SK-N-SH (cell line): Measurements from ENCODE around the gene ARAP3. TPM values are rescaled to one million over a fixed set of nuclear protein-coding genes. Genes with fewer than 3 reads are reported as not detected.

Source experiments
- CTCF ChIA-PET: fragments of 300-600, 350-600 bp; formaldehyde crosslinking; extraction: SDS; loops from one replicate; lab custom pipeline; 2021; lab: Yijun Ruan, JAX
- POLR2A ChIA-PET: fragments of 350-600 bp; sonication (Branson Sonifier 250); formaldehyde crosslinking; extraction: SDS; loops from one replicate; lab custom pipeline; 2020; ENCODE audit warnings: antibody characterized with exemption, inconsistent platforms; lab: Yijun Ruan, JAX
- DNase-seq: peaks from one replicate; pipeline ENCODE4 v3.0.0; 2012
- H2AFZ ChIP-seq: fragments of 200-600 bp; sonication (generic); 2 replicates; pipeline ENCODE4 v1.8.1; 2016; ENCODE audit warnings: antibody characterized with exemption, mild to moderate bottlenecking, low read depth
- H3F3A ChIP-seq: fragments of 200-600 bp; sonication (generic); replicated peaks from 2 replicates; pipeline ENCODE3; 2016; ENCODE audit warnings: antibody characterized with exemption, mild to moderate bottlenecking; ENCODE audit not compliant: insufficient read depth
- H3K27ac ChIP-seq, 2 experiments: fragments of 200-500 bp in 1 of 2; fragments of 200-600 bp in 1 of 2; sonication (Bioruptor generic) in 1 of 2; sonication (generic), shearing (Covaris generic) in 1 of 2; 2 replicates each; pipeline versions ENCODE4 v1.5.1 to v1.6.1; 2014 to 2016; ENCODE audit warnings: low read depth in 2 of 2, inconsistent platforms in 1 of 2, low read length in 1 of 2, mild to moderate bottlenecking in 1 of 2, mixed read lengths in 1 of 2
- H3K27me3 ChIP-seq: fragments of 200-600 bp; sonication (generic), shearing (Covaris generic); 2 replicates; pipeline ENCODE4 v1.6.1; 2016; ENCODE audit warnings: mixed run types; ENCODE audit not compliant: insufficient read depth
- H3K36me3 ChIP-seq, 2 experiments: fragments of 200-500 bp in 1 of 2; fragments of 200-600 bp in 1 of 2; sonication (Bioruptor generic) in 1 of 2; sonication (generic) in 1 of 2; replicated peaks in 1 of 2; 2 replicates each; pipeline versions ENCODE3 to v1.5.1; 2014 to 2016; ENCODE audit warnings: low read length in 1 of 2, mild to moderate bottlenecking in 1 of 2; ENCODE audit not compliant: insufficient read depth in 2 of 2, control insufficient read depth in 1 of 2
- H3K4me1 ChIP-seq, 2 experiments: fragments of 200-500 bp in 1 of 2; fragments of 200-600 bp in 1 of 2; sonication (Bioruptor generic) in 1 of 2; sonication (generic), shearing (Covaris generic) in 1 of 2; 2 replicates each; pipeline versions ENCODE4 v1.5.1 to v1.6.1; 2014 to 2016; ENCODE audit warnings: low read depth in 1 of 2, low read length in 1 of 2, mixed run types in 1 of 2; ENCODE audit not compliant: insufficient read depth in 2 of 2, control insufficient read depth in 1 of 2
- H3K4me2 ChIP-seq: fragments of 200-600 bp; sonication (generic), shearing (Covaris generic); 2 replicates; pipeline ENCODE4 v1.6.1; 2017; ENCODE audit warnings: mixed run types
- H3K4me3 ChIP-seq, 2 experiments: fragments of 200-500 bp in 1 of 2; fragments of 200-600 bp in 1 of 2; sonication (Bioruptor generic) in 1 of 2; sonication (generic), shearing (Covaris generic) in 1 of 2; 2 replicates each; pipeline versions ENCODE4 v1.5.1 to v1.8.1; 2014 to 2016; ENCODE audit warnings: low read depth in 2 of 2, inconsistent platforms in 1 of 2, low read length in 1 of 2, mild to moderate bottlenecking in 1 of 2, mixed read lengths in 1 of 2, moderate library complexity in 1 of 2
- H3K79me2 ChIP-seq: fragments of 200-600 bp; sonication (generic); 2 replicates; pipeline ENCODE4 v1.8.1; 2017; ENCODE audit warnings: mild to moderate bottlenecking; ENCODE audit not compliant: insufficient read depth
- H3K9ac ChIP-seq: fragments of 200-600 bp; sonication (generic); 2 replicates; pipeline ENCODE4 v1.6.1; 2017; ENCODE audit warnings: mixed run types
- H3K9me2 ChIP-seq: fragments of 200-600 bp; sonication (generic); 2 replicates; pipeline ENCODE4 v1.6.1; 2017; ENCODE audit warnings: mixed run types
- H3K9me3 ChIP-seq: fragments of 200-600 bp; sonication (generic); 2 replicates; pipeline ENCODE4 v1.6.1; 2017; ENCODE audit warnings: mixed run types, mild to moderate bottlenecking, moderate library complexity
- H4K20me1 ChIP-seq: fragments of 200-600 bp; sonication (generic); 2 replicates; pipeline ENCODE4 v1.6.1; 2017; ENCODE audit warnings: mild to moderate bottlenecking, mixed run types; ENCODE audit not compliant: insufficient read depth
- CHD2 ChIP-seq: fragments of 150-350 bp; IDR thresholded peaks from 2 replicates; pipeline ENCODE4 v1.6.1; 2018; ENCODE audit warnings: low read length; ENCODE audit not compliant: partially characterized antibody
- ELF1 ChIP-seq: IDR thresholded peaks from 2 replicates; pipeline ENCODE4 v1.4.0; 2012
- EZH2phosphoT487 ChIP-seq: fragments of 200-600 bp; sonication (generic); IDR thresholded peaks from 2 replicates; pipeline ENCODE4 v1.6.1; 2017; ENCODE audit warnings: low read depth, mixed run types, mild to moderate bottlenecking, antibody characterized with exemption, moderate library complexity, borderline replicate concordance
- FOXM1 ChIP-seq: IDR thresholded peaks from 2 replicates; pipeline ENCODE4 v1.4.0; 2012; ENCODE audit warnings: low read depth, mild to moderate bottlenecking
- JUND ChIP-seq: IDR thresholded peaks from 2 replicates; pipeline ENCODE4 v1.4.0; 2012
- NRF1 ChIP-seq: IDR thresholded peaks from 2 replicates; pipeline ENCODE4 v1.6.1; 2012; ENCODE audit warnings: low read depth, mild to moderate bottlenecking, low read length
- POLR2AphosphoS5 ChIP-seq: IDR thresholded peaks from 2 replicates; pipeline ENCODE4 v1.6.1; 2012; ENCODE audit warnings: low read depth, low read length
- RCOR1 ChIP-seq: fragments of 150-350 bp; IDR thresholded peaks from 2 replicates; pipeline ENCODE4 v1.6.1; 2017; ENCODE audit warnings: antibody characterized with exemption, low read length
- RXRA ChIP-seq: IDR thresholded peaks from 2 replicates; pipeline ENCODE4 v1.4.0; 2012; ENCODE audit warnings: low read depth, mild to moderate bottlenecking, borderline replicate concordance
- SIN3A ChIP-seq: IDR thresholded peaks from 2 replicates; pipeline ENCODE4 v1.6.1; 2012; ENCODE audit warnings: low read depth, mild to moderate bottlenecking, low read length, moderate library complexity, borderline replicate concordance
- SMC3 ChIP-seq: IDR thresholded peaks from 2 replicates; pipeline ENCODE4 v1.6.1; 2012; ENCODE audit warnings: low read depth, low read length, improper control_type of control experiment
- TAF1 ChIP-seq: IDR thresholded peaks from 2 replicates; pipeline ENCODE4 v1.6.1; 2012; ENCODE audit warnings: low read depth, mild to moderate bottlenecking, low read length, moderate library complexity, borderline replicate concordance
- TEAD4 ChIP-seq: IDR thresholded peaks from 2 replicates; pipeline ENCODE4 v1.4.0; 2012; ENCODE audit warnings: mild to moderate bottlenecking, borderline replicate concordance; ENCODE audit not compliant: insufficient read depth
- WGBS: methylation state at CpG from one replicate; pipeline ENCODE4 v1.1.6; 2017; ENCODE audit warnings: low lambda C conversion rate; 5-methylcytosine and 5-hydroxymethylcytosine counted together
- polyA plus RNA-seq, 3 experiments: library from polyadenylated mRNA; depleted of rRNA; stranded (reverse); fragments of >200 nt; gene quantifications; 2 replicates each; pipeline ENCODE4 v1.2.3, GENCODE V29; 2012
- TF ChIP-seq, protein P1 (sequence below): IDR thresholded peaks from 2 replicates; pipeline ENCODE4 v1.4.0; 2012; ENCODE audit warnings: low read depth, borderline replicate concordance
- TF ChIP-seq, protein P2 (sequence below): fragments of 150-350 bp; IDR thresholded peaks from 2 replicates; pipeline ENCODE4 v1.6.1; 2017; ENCODE audit warnings: antibody characterized with exemption, low read length, low read depth, borderline replicate concordance
- TF ChIP-seq, protein P3 (sequence below): IDR thresholded peaks from 2 replicates; pipeline ENCODE4; 2012

ARAP3 gene
- polyA plus RNA-seq, 1 of the 3 experiments (the other 2 are of a cell fraction), result 6.5 TPM

DNA sequence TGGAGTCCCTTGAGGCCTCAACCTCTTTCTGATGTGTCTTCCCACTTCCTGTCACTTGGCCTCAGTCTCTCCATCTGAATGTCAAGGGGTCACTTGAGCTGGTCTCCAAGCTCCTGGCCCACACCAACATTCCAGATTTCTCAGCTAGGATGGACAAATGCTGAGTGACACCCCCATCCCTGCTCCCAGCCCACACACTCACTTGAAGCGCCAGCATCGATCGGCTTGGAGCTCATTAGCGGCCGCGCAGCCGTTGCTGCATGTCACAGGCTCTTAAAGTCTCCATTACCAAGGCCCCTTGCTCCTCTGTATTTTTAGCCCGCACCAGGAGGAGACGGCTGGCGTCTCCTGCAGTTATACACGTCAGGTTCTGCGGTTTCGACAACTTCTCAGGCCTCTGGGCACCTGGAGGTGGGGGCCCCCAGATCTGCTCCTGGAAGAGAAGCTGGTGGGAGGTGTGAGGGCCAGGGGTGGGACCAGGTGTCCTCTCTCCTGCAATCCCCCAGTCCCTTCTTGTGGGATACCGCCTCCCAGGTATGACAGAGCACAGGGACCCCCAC lies 33.4 kb upstream of the ARAP3 start:
- no peak for DNase-seq
- 80% methylated on average over 11 of the region's 14 CpGs for WGBS
- Histone ChIP-seq H2AFZ (no peak overlapping the region), H3K4me3 (no peak overlapping the region), H3K27me3 (no peaks in the 10 kb centered on the region; the same call in none of the 2 replicates), H3K27ac (no peak overlapping the region), H3K79me2 (no peaks in the 10 kb centered on the region), H3K36me3 (no peaks in the 10 kb centered on the region), H3K9ac (no peak overlapping the region), H3F3A (no peaks in the 10 kb centered on the region), H3K9me2 (no peaks in the 10 kb centered on the region), H3K4me1 (peaks cover 0 to 15% of the 10 kb centered on the region in 2 experiments; a peak in 1 of 4 replicates), H3K4me2 (no peak overlapping the region), H3K9me3 (no peaks in the 10 kb centered on the region), H4K20me1 (no peaks in the 10 kb centered on the region)
- ChIA-PET POLR2A (no interaction called here), CTCF (interaction anchor here (0.9 to 5.2 kb wide), 6 partner anchors 13 to 117 kb away, joined by 3 to 31 read pairs (median 4); no protein-coding TSS in a partner anchor)
- TF ChIP-seq NRF1 (no peak), TAF1 (no peak), JUND (no peak), FOXM1 (no peak), SIN3A (no peak), TEAD4 (no peak)
- TF ChIP-seq, protein P1, sequence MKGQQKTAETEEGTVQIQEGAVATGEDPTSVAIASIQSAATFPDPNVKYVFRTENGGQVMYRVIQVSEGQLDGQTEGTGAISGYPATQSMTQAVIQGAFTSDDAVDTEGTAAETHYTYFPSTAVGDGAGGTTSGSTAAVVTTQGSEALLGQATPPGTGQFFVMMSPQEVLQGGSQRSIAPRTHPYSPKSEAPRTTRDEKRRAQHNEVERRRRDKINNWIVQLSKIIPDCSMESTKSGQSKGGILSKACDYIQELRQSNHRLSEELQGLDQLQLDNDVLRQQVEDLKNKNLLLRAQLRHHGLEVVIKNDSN, result no peak

DNA sequence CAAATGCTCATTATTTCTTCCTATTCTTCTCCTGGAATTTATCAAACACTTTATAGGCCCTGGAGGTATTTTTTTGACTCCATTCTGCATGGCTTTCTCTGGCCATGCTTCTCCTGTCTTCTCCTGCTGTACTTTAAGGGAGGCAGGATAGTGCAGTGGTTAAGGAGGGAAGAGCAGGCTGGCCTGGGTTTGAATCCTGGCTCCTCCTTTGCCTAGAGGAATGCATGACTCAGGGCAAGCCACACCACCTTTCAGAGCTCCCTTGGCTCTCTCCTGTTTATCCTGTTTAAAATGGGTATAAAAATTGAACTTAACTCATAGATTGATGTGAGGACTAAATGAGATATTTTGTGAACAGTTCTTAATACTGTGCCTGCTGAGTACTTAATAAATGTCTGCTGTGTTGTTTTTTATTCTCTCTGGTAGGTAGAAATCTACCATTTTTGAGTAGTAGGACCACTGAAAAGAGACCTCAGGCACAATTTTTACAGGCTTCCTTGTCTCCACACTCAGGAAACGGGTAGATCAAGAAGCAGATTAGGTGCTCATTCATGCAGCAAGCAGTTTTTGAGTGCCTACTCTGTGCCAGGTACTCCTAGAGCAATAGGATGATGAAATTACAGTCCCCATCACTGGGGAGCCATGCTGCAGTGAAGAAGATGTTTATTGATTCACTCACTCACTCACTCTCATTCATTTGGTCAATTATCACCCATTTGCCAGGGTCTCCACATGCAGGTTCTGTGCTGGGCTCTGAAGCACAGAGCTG lies 32.7 kb upstream of the ARAP3 start:
- no peak overlapping the region for H3K9ac ChIP-seq
- CTCF ChIA-PET, result interaction anchor here (0.9 to 5.2 kb wide), 5 partner anchors 12 to 112 kb away, joined by 3 to 31 read pairs (median 4); no protein-coding TSS in a partner anchor

More for the DNA sequence above, 32.7 kb upstream of the ARAP3 start:
- Histone ChIP-seq H3K79me2 (no peaks in the 10 kb centered on the region), H3K4me3 (no peak overlapping the region), H3K4me1 (peaks cover 0 to 15% of the 10 kb centered on the region in 2 experiments; a peak in 1 of 4 replicates), H3K4me2 (no peak overlapping the region), H3K36me3 (no peaks in the 10 kb centered on the region), H3F3A (no peaks in the 10 kb centered on the region), H3K27ac (no peak overlapping the region), H4K20me1 (no peaks in the 10 kb centered on the region), H3K9me2 (no peaks in the 10 kb centered on the region), H2AFZ (no peak overlapping the region), H3K9me3 (no peaks in the 10 kb centered on the region)
- WGBS, result 18% methylated on average over 1 of the region's 1 CpG
- TF ChIP-seq SMC3, result no peak
- TF ChIP-seq, protein P2, sequence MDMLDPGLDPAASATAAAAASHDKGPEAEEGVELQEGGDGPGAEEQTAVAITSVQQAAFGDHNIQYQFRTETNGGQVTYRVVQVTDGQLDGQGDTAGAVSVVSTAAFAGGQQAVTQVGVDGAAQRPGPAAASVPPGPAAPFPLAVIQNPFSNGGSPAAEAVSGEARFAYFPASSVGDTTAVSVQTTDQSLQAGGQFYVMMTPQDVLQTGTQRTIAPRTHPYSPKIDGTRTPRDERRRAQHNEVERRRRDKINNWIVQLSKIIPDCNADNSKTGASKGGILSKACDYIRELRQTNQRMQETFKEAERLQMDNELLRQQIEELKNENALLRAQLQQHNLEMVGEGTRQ, result no peak
- TF ChIP-seq CHD2, result no peak
- no peak for TF ChIP-seq ELF1
- no peak for TF ChIP-seq POLR2AphosphoS5
- TF ChIP-seq, protein P3, sequence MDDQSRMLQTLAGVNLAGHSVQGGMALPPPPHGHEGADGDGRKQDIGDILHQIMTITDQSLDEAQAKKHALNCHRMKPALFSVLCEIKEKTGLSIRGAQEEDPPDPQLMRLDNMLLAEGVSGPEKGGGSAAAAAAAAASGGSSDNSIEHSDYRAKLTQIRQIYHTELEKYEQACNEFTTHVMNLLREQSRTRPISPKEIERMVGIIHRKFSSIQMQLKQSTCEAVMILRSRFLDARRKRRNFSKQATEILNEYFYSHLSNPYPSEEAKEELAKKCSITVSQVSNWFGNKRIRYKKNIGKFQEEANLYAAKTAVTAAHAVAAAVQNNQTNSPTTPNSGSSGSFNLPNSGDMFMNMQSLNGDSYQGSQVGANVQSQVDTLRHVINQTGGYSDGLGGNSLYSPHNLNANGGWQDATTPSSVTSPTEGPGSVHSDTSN, result no peak
- TF ChIP-seq RCOR1, result no peak
- TF ChIP-seq FOXM1, result no peak
- no peak for TF ChIP-seq RXRA
- no peak for TF ChIP-seq EZH2phosphoT487
- TF ChIP-seq, all 33 proteins: peak for 0
- no peaks in the 10 kb centered on the region; the same call in none of the 2 replicates for H3K27me3 ChIP-seq
- DNase-seq, result no peak
- POLR2A ChIA-PET, result no interaction called here
